GM23248 (cell line): ENCODE results near the gene SLC1A6.

Experiments
- EZH2 ChIP-seq: fragments of 200-600 bp; sonication (generic); IDR thresholded peaks from 2 replicates; pipeline ENCODE4 v1.6.1; 2018; ENCODE audit warnings: antibody characterized with exemption, mild to moderate bottlenecking; ENCODE audit not compliant: insufficient read depth, poor library complexity, severe bottlenecking
- EZH2phosphoT487 ChIP-seq: fragments of 200-600 bp; sonication (generic); IDR thresholded peaks from 2 replicates; pipeline ENCODE4 v1.6.1; 2018; ENCODE audit warnings: antibody characterized with exemption, moderate library complexity, mild to moderate bottlenecking, low read depth; ENCODE audit not compliant: insufficient read depth

DNA sequence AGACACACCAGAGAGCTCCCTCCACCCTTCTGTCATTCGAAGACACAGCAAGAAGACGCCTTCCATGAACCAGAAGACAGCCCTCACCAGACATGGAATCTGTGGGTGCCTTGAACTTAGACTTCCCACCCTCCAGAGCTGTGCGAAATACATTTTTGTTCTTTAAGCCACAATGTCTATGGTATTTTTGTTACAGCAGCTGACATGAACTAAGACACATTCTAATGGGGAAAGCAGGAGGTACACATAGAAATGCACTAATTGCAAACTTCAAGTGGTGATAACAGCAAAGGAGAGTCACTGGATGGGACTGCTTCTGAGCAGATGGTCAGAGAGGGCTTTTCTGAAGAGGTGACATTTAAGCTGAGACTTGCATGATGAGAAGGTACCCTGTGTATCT, 22.2 kb downstream of the SLC1A6 start:
- no peak for TF ChIP-seq EZH2phosphoT487
- no peak for TF ChIP-seq EZH2
